ENCODE results near the gene DACT2. TPM values are rescaled to one million over a fixed set of nuclear protein-coding genes. Genes with fewer than 3 reads are reported as not detected.

DACT2 gene
- total RNA-seq, 1 donor, result not detected

DNA sequence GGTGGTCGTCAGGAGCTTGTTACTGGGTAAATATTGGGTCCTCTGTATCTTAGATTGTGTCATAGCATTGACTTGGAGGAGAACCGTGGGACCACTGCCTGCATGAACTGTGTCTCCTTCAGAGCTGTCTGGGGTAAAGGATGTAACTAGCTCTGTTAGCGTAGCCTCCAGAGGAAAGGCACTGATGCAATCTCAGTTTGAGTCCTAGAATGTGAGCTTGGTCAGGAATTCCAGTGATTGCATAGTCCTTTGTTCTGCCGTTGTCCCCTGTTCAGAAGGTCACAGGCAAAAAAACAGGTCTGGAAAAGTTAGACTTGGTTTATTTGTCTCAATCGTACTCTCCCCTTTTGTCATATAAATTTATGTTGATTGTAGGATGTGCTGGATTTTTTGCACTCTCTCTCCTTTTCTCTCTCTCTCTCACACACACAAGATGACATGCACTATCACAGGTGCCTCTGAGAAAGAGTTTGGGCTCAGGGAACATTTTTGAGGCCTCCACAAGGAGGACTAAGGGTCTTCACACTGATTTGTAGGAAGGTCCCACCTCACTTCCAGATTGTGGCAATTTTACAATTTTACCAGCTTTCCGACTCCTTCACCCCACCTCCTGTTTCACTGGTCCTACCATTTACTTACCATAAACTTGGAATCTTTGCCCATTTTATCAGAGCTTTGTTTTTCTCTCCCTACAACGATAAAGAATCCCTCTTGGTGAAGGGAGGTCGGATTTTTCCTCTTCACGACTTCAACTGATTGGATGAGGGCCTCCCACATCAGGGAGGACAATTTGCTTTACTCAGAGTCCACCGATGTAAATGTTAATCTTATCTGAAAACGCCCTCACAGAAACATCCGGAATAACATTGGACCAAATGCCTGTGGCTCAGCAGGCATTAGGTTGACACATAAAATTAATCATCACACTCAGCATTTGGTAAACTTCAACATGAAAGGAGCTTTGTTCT lies 7.0 kb upstream of the DACT2 start:
- no peak overlapping the region for H3K4me3 ChIP-seq (ENCODE audit: insufficient read depth, low read length)
- H3K79me2 ChIP-seq (ENCODE audit: insufficient read depth, low read length), result no peaks in the 10 kb centered on the region
- H4K20me1 ChIP-seq (ENCODE audit: insufficient read depth, low read length), result no peaks in the 10 kb centered on the region
- H3K27me3 ChIP-seq (ENCODE audit: insufficient read depth, low read length), result no peaks in the 10 kb centered on the region
- no peak for TF ChIP-seq CTCF (IDR thresholded peaks at IDR 0.05; ENCODE audit: extremely low read depth, low read depth, low read length)
- no peaks in the 10 kb centered on the region for H3K4me1 ChIP-seq (ENCODE audit: insufficient read depth, low read length)
- H3K9me3 ChIP-seq (ENCODE audit: low read depth, low read length), result no peaks in the 10 kb centered on the region
- no peaks in the 10 kb centered on the region for H3K36me3 ChIP-seq (ENCODE audit: insufficient read depth, low read length)
- DNase-seq (ENCODE audit: insufficient read length, low spot score, missing footprints), result peak; percentile 42
- H3K4me2 ChIP-seq (ENCODE audit: insufficient read depth, low read length), result no peak overlapping the region
- no peak overlapping the region for H3K27ac ChIP-seq (ENCODE audit: low read depth, low read length)
- H2AFZ ChIP-seq (ENCODE audit: low read length), result no peak overlapping the region

DNA sequence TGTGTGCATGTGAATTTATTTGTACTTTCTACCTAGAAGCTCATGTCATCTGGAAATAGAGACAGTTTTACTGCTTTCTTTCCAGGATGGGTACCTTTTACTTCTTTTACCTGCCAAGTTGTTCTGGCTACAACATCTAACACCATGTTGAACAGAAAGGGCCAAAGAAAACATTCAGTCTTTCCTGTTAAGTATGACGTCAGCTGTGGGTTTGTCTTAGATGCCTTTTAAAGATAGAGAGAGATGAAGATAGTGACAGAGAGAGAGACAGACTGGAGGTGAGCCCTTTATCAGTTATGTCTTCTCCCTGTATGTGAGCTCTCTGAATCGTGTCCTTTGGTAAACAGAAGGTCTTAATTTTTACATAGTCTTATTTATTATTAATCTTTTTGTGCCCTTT lies 3.4 kb upstream of the DACT2 start:
- no peak for DNase-seq (ENCODE audit: insufficient read length, low spot score, missing footprints)
- H3K79me2 ChIP-seq (ENCODE audit: insufficient read depth, low read length), result no peaks in the 10 kb centered on the region
- no peak for TF ChIP-seq CTCF (IDR thresholded peaks at IDR 0.05; ENCODE audit: extremely low read depth, low read depth, low read length)
- H3K36me3 ChIP-seq (ENCODE audit: insufficient read depth, low read length), result no peaks in the 10 kb centered on the region
- H3K27me3 ChIP-seq (ENCODE audit: insufficient read depth, low read length), result no peaks in the 10 kb centered on the region
- no peaks in the 10 kb centered on the region for H3K4me1 ChIP-seq (ENCODE audit: insufficient read depth, low read length)
- no peak overlapping the region for H3K27ac ChIP-seq (ENCODE audit: low read depth, low read length)
- H3K9me3 ChIP-seq (ENCODE audit: low read depth, low read length), result no peaks in the 10 kb centered on the region
- no peak overlapping the region for H3K4me2 ChIP-seq (ENCODE audit: insufficient read depth, low read length)
- H2AFZ ChIP-seq (ENCODE audit: low read length), result no peak overlapping the region
- no peaks in the 10 kb centered on the region for H4K20me1 ChIP-seq (ENCODE audit: insufficient read depth, low read length)
- no peak overlapping the region for H3K4me3 ChIP-seq (ENCODE audit: insufficient read depth, low read length)

- TF ChIP-seq CTCF (IDR thresholded peaks at IDR 0.05; ENCODE audit: extremely low read depth, low read depth, low read length), result no peak
- Histone ChIP-seq H3K4me1 (ENCODE audit: insufficient read depth, low read length) (no peaks in the 10 kb centered on the region), H3K9me3 (ENCODE audit: low read depth, low read length) (no peaks in the 10 kb centered on the region)
These were observed 1.1 kb upstream of the DACT2 start for GRCh38 chr6:168320634-168321033.

GRCh38 chr6:168318579-168319278 lies 848 bp downstream of the DACT2 start:
- Histone ChIP-seq H3K27me3 (ENCODE audit: insufficient read depth, low read length) (no peaks in the 10 kb centered on the region), H3K4me2 (ENCODE audit: insufficient read depth, low read length) (no peak overlapping the region), H3K4me3 (ENCODE audit: insufficient read depth, low read length) (no peak overlapping the region), H3K27ac (ENCODE audit: low read depth, low read length) (no peak overlapping the region), H3K9me3 (ENCODE audit: low read depth, low read length) (no peaks in the 10 kb centered on the region), H3K36me3 (ENCODE audit: insufficient read depth, low read length) (no peaks in the 10 kb centered on the region), H3K4me1 (ENCODE audit: insufficient read depth, low read length) (no peaks in the 10 kb centered on the region), H3K79me2 (ENCODE audit: insufficient read depth, low read length) (no peaks in the 10 kb centered on the region), H2AFZ (ENCODE audit: low read length) (no peak overlapping the region), H4K20me1 (ENCODE audit: insufficient read depth, low read length) (no peaks in the 10 kb centered on the region)
- DNase-seq (ENCODE audit: insufficient read length, low spot score, missing footprints), result no peak
- no peak for TF ChIP-seq CTCF (IDR thresholded peaks at IDR 0.05; ENCODE audit: extremely low read depth, low read depth, low read length)

More at GRCh38 chr6:168320634-168321033, 1.1 kb upstream of the DACT2 start:
- DNase-seq (ENCODE audit: insufficient read length, low spot score, missing footprints), result no peak
- no peak overlapping the region for H3K4me3 ChIP-seq (ENCODE audit: insufficient read depth, low read length)
- no peak overlapping the region for H3K27ac ChIP-seq (ENCODE audit: low read depth, low read length)
- no peaks in the 10 kb centered on the region for H3K79me2 ChIP-seq (ENCODE audit: insufficient read depth, low read length)
- H2AFZ ChIP-seq (ENCODE audit: low read length), result no peak overlapping the region
- H3K4me2 ChIP-seq (ENCODE audit: insufficient read depth, low read length), result no peak overlapping the region
- H3K36me3 ChIP-seq (ENCODE audit: insufficient read depth, low read length), result no peaks in the 10 kb centered on the region
- H3K27me3 ChIP-seq (ENCODE audit: insufficient read depth, low read length), result no peaks in the 10 kb centered on the region
- no peaks in the 10 kb centered on the region for H4K20me1 ChIP-seq (ENCODE audit: insufficient read depth, low read length)

Measured in osteoblast (primary cell).